ENCODE results near the gene BCAS3.

The BCAS3 gene

DNA sequence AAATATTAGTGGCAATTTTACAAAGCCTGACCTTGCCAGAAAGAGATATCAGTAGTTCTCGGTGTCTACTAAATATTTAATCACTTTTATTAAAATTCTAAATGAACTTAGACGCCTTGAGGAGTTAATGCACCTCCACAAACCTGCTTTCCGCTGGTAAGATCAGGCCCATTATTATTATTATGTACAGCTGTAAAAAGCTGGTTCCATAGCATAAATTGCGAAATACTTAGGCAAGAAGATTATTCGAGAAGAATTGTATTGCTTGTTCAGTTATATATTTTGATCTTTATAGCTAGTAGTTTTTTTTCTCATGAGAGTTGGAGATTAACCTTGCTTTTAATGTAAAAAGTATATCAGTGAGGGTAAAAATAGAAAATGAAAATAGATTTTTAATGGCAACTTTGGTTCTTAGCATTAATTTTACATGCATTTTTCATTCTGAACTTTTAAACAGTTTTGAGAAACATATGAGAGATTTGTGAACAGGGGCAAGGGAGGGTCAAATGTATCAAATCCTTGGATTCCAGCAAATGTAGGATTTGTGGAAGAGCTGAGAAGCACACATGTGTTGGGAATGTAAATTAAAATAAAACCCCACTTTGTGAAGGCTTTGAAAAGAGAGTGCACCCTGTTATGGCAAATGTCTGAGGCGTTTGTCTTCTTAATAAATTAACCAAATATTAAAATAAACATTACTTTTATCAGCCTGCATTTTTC lies 471.6 kb downstream of the BCAS3 start:
- Histone ChIP-seq H3K9ac (ENCODE audit: low read length) (no peak overlapping the region), H3K9me3 (ENCODE audit: control insufficient read depth, low read length) (no peaks in the 10 kb centered on the region), H3K4me1 (ENCODE audit: control insufficient read depth, insufficient read depth, low read length) (no peaks in the 10 kb centered on the region), H3K4me3 (ENCODE audit: low read length) (no peak overlapping the region), H3K36me3 (ENCODE audit: control insufficient read depth, insufficient read depth, low read length) (no peaks in the 10 kb centered on the region), H3K27me3 (ENCODE audit: control insufficient read depth, insufficient read depth, low read length) (no peaks in the 10 kb centered on the region)

DNA sequence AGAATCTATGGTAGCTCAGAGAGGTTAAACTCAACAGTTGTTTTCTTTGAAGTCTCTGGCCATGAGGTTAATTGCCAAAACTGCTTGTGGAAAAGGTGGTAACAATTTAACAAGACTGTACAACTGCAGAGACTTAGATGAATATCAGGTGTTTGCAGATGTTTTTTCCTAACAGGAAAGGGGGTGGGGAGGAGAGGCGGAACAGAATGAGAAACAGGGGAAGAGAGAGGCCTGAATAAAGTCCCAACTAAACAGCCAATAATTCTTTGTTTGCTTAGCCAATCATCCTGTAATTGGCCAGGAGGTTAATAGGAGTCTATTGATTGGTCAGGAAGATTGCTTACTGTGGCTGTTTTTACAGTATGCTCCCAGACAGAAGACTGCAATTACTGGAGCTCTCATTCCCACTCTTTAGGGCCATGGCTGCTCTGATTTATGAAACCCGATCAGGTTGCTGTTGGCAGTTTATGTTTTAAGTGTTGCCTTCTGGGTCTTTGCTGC lies 472.3 kb downstream of the BCAS3 start:
- no peaks in the 10 kb centered on the region for H3K27me3 ChIP-seq (ENCODE audit: control insufficient read depth, insufficient read depth, low read length)
- H3K4me1 ChIP-seq (ENCODE audit: control insufficient read depth, insufficient read depth, low read length) = no peaks in the 10 kb centered on the region
- no peaks in the 10 kb centered on the region for H3K36me3 ChIP-seq (ENCODE audit: control insufficient read depth, insufficient read depth, low read length)
- no peak overlapping the region for H3K9ac ChIP-seq (ENCODE audit: low read length)
- no peaks in the 10 kb centered on the region for H3K9me3 ChIP-seq (ENCODE audit: control insufficient read depth, low read length)
- H3K4me3 ChIP-seq (ENCODE audit: low read length) = no peak overlapping the region

DNA sequence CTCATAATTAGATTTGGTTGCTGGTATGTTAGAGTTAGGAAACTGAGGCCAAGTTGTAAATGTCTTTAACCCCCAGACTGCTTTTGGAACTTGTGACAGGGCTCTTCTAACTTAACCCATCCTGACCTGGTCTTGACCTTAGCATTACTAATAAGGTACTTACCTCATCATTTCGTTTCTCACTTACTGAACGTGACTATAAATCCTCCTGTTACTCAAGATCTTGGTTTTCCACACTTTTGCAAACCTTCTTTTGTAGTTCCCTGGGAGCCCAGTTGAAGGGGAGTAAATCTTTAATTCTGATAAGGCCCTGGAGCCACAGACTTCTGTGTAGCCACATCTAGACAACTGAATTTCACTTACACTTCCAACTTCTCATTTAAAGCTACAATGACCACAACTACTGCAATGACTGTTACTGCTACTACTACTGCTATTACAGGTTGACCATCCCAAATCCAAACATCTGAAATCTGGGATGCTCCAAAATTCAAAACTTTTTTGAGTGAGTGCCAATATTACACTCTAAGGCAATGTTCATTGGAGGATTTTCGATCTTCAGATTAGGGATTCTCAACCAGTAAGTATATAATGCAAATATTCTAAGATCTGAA lies 473.1 kb downstream of the BCAS3 start:
- H3K9me3 ChIP-seq (ENCODE audit: control insufficient read depth, low read length) = no peaks in the 10 kb centered on the region

DNA sequence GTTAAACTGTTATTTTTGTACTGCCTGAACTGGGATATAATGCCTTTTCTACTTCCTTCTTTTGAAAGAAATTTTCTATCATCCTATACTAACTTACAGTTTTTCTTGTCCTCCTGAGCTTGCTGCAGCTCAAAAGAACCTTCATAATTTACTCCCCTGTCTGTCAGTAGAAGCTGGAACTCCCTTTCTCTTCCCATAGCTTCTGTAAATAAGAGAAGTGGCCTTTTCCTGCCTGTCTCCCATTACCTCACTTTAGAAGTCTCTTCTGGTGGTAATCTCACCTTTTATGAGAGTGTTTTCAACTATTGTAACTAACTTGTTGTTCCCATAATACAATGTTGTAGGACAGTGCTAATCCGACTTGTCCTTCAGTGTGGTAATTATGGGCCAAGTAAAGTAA lies 475.2 kb downstream of the BCAS3 start:
- no peak overlapping the region for H3K9ac ChIP-seq (ENCODE audit: low read length)
- H3K9me3 ChIP-seq (ENCODE audit: control insufficient read depth, low read length) = no peaks in the 10 kb centered on the region
- no peak overlapping the region for H3K4me3 ChIP-seq (ENCODE audit: low read length)
- H3K36me3 ChIP-seq (ENCODE audit: control insufficient read depth, insufficient read depth, low read length) = no peaks in the 10 kb centered on the region
- H3K27me3 ChIP-seq (ENCODE audit: control insufficient read depth, insufficient read depth, low read length) = no peaks in the 10 kb centered on the region
- H3K4me1 ChIP-seq (ENCODE audit: control insufficient read depth, insufficient read depth, low read length) = no peaks in the 10 kb centered on the region

More for the DNA sequence above, 473.1 kb downstream of the BCAS3 start:
- no peak overlapping the region for H3K9ac ChIP-seq (ENCODE audit: low read length)
- no peaks in the 10 kb centered on the region for H3K36me3 ChIP-seq (ENCODE audit: control insufficient read depth, insufficient read depth, low read length)
- no peaks in the 10 kb centered on the region for H3K4me1 ChIP-seq (ENCODE audit: control insufficient read depth, insufficient read depth, low read length)
- no peak overlapping the region for H3K4me3 ChIP-seq (ENCODE audit: low read length)
- H3K27me3 ChIP-seq (ENCODE audit: control insufficient read depth, insufficient read depth, low read length) = no peaks in the 10 kb centered on the region

DNA sequence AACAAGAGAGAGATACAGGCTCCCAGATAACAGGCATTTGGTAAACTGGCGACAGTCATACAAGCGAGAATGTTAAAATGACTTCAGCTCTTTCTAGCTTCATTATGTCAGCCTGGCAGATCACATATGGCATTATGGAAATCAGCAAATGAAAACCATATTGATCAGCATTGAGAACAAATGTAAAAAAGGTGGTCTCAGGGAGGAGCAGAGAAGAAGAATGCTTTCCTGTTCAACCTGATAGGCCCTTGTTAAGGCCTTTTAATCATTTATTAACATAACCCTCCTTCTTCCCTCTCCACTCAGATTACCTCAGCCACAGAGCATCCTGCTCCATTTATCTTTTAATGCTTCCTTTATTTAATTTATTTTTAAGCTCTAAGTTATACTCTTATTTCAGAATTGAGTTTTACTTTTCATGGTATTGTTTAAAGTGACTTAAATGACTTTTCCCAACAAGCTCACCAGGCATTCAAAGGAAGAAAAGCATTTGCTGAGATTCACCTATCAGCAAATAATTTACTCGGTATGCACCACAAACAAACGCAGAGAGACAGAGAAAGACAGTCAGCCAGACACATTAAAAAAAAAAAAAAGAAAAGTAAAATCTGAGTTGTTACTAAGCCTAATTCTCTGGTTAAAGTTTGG lies 478.1 kb downstream of the BCAS3 start:
- Histone ChIP-seq H3K27me3 (ENCODE audit: control insufficient read depth, insufficient read depth, low read length) (no peaks in the 10 kb centered on the region), H3K9me3 (ENCODE audit: control insufficient read depth, low read length) (no peaks in the 10 kb centered on the region), H3K4me1 (ENCODE audit: control insufficient read depth, insufficient read depth, low read length) (no peaks in the 10 kb centered on the region), H3K36me3 (ENCODE audit: control insufficient read depth, insufficient read depth, low read length) (no peaks in the 10 kb centered on the region), H3K9ac (ENCODE audit: low read length) (no peak overlapping the region), H3K4me3 (ENCODE audit: low read length) (no peak overlapping the region)

DNA sequence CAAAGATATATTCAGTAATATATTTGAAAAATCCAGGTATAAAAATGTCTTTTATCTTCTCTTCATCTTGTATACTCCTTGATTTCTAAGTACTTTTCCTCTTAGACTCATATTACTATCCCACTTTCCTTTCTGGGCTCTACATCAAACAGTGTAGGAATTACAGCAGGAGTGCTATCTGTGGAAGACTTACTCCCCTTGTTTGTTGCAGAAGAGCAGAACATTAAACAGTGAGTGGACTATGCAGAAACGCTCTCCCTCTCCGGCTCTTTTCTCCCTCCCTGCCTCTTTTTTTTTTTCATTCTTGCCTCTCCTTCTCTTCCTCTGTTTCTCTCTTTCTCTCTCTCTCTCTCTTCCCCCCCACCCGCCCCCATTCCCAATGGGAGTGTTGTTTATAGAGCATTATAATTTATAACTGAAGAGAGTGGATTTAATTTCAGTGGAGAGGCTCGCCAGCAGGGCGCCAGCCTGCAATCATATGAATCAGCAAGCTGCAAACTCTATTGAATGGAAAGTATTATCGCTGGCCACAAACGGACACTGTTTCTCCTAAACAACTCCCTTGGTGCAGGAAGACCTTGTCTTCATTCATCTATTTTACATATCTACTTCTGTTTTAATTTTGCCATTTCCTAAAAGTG lies 479.7 kb downstream of the BCAS3 start:
- Histone ChIP-seq H3K9me3 (ENCODE audit: control insufficient read depth, low read length) (no peaks in the 10 kb centered on the region), H3K4me1 (ENCODE audit: control insufficient read depth, insufficient read depth, low read length) (no peaks in the 10 kb centered on the region), H3K36me3 (ENCODE audit: control insufficient read depth, insufficient read depth, low read length) (no peaks in the 10 kb centered on the region), H3K9ac (ENCODE audit: low read length) (no peak overlapping the region), H3K4me3 (ENCODE audit: low read length) (no peak overlapping the region), H3K27me3 (ENCODE audit: control insufficient read depth, insufficient read depth, low read length) (no peaks in the 10 kb centered on the region)

DNA sequence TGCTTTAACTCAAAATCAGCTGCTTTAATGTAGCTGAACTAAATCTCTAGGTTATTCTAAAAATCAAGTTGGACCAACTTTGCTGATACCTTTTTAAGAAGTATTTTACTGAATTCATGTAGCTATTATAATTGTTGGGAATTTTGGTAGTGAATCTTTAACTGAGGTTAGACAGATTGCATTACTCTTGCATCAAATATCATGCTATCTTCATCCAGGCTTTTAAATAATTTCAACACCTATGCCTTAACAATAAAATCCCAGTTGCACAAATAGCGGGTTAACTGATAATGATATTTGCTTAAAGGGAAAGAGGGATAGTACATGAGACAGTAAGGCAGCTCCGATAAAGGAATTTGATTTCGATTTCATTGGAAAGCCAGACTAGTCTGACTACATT lies 480.7 kb downstream of the BCAS3 start:
- no peaks in the 10 kb centered on the region for H3K4me1 ChIP-seq (ENCODE audit: control insufficient read depth, insufficient read depth, low read length)
- no peak overlapping the region for H3K9ac ChIP-seq (ENCODE audit: low read length)
- H3K9me3 ChIP-seq (ENCODE audit: control insufficient read depth, low read length) = no peaks in the 10 kb centered on the region

DNA sequence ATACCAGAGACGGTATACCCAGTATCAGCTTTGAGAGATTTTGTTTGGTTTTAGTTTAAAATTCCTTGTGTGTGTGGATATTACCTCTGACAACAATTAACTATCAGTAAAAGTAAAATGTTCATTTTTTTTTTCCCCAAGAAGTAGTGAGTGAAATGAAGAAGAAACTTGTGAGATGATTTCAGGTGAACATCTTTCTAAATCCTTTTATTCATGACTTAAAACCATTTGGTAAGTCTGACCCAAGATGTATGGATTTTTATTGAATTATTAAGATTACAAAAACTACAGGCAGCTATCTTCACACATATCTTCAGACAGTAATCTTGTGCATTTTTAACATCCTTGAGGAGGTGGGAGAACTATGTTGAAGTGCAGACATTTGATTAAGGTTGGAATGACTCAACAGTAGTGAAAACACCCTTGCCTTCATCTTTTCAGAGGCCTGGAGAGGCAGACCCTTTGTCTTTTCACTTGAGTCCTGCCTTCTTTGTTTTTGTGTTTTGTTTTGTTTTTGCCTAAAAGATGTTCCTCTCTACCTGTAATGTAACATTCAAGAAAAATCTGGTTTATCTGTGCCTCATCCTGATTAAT lies 481.7 kb downstream of the BCAS3 start:
- no peaks in the 10 kb centered on the region for H3K9me3 ChIP-seq (ENCODE audit: control insufficient read depth, low read length)
- no peaks in the 10 kb centered on the region for H3K36me3 ChIP-seq (ENCODE audit: control insufficient read depth, insufficient read depth, low read length)
- H3K9ac ChIP-seq (ENCODE audit: low read length) = no peak overlapping the region
- no peaks in the 10 kb centered on the region for H3K27me3 ChIP-seq (ENCODE audit: control insufficient read depth, insufficient read depth, low read length)
- H3K4me1 ChIP-seq (ENCODE audit: control insufficient read depth, insufficient read depth, low read length) = no peaks in the 10 kb centered on the region
- no peak overlapping the region for H3K4me3 ChIP-seq (ENCODE audit: low read length)

More for the DNA sequence above, 480.7 kb downstream of the BCAS3 start:
- H3K4me3 ChIP-seq (ENCODE audit: low read length) = no peak overlapping the region
- H3K36me3 ChIP-seq (ENCODE audit: control insufficient read depth, insufficient read depth, low read length) = no peaks in the 10 kb centered on the region
- no peaks in the 10 kb centered on the region for H3K27me3 ChIP-seq (ENCODE audit: control insufficient read depth, insufficient read depth, low read length)

DNA sequence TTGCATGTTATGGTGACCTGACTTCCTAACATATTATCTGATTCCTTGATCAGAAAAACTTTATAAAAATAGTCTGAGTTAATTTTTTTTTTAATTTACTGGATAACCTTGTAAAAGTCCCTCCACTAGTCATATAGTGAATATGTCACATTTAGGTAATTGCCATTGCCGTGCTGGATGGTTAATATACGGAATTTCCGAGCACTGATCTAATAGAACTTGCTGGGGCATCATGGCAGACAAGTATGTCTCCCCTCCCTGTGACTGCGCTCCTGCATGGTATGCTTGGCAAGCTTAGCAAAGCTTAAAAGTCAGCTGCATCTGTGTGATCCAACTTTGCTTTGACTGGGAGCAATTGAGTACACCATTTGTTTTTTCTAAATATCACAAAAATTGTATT lies 482.6 kb downstream of the BCAS3 start:
- H3K27me3 ChIP-seq (ENCODE audit: control insufficient read depth, insufficient read depth, low read length) = no peaks in the 10 kb centered on the region
- H3K4me1 ChIP-seq (ENCODE audit: control insufficient read depth, insufficient read depth, low read length) = no peaks in the 10 kb centered on the region
- no peaks in the 10 kb centered on the region for H3K9me3 ChIP-seq (ENCODE audit: control insufficient read depth, low read length)
- H3K4me3 ChIP-seq (ENCODE audit: low read length) = no peak overlapping the region
- H3K9ac ChIP-seq (ENCODE audit: low read length) = no peak overlapping the region
- H3K36me3 ChIP-seq (ENCODE audit: control insufficient read depth, insufficient read depth, low read length) = no peaks in the 10 kb centered on the region

DNA sequence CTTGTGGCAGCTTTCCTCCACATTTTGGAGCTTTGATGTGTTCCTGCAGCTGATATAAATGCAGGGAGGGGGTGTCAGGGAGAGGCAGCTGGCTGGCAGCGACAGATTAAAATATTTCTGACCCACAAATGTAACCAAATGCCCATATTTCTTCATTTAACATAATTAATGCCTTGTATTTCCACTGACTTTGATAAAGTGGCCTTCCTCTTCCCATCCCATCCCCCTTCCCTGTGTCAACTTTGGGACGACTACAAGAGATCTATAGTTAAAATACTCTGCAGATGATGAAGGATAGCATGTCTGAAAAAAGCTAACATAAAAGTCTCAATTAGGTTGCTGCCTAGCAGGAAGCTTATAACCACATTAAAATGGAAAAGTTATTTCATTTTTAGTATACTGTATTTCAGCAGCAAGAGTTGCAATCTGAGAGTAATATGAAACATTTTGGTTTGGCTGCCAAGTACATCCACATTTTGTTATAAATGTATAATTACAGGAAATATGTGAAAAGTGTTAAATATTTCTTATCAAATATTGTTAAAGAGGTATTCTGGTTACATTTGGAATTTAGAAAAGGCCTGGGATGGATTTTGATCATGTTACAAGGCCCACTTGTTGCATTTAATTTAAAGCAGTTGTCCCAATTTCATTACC lies 483.3 kb downstream of the BCAS3 start:
- Histone ChIP-seq H3K9me3 (ENCODE audit: control insufficient read depth, low read length) (no peaks in the 10 kb centered on the region), H3K9ac (ENCODE audit: low read length) (no peak overlapping the region), H3K4me3 (ENCODE audit: low read length) (no peak overlapping the region), H3K27me3 (ENCODE audit: control insufficient read depth, insufficient read depth, low read length) (no peaks in the 10 kb centered on the region), H3K4me1 (ENCODE audit: control insufficient read depth, insufficient read depth, low read length) (no peaks in the 10 kb centered on the region), H3K36me3 (ENCODE audit: control insufficient read depth, insufficient read depth, low read length) (no peaks in the 10 kb centered on the region)

DNA sequence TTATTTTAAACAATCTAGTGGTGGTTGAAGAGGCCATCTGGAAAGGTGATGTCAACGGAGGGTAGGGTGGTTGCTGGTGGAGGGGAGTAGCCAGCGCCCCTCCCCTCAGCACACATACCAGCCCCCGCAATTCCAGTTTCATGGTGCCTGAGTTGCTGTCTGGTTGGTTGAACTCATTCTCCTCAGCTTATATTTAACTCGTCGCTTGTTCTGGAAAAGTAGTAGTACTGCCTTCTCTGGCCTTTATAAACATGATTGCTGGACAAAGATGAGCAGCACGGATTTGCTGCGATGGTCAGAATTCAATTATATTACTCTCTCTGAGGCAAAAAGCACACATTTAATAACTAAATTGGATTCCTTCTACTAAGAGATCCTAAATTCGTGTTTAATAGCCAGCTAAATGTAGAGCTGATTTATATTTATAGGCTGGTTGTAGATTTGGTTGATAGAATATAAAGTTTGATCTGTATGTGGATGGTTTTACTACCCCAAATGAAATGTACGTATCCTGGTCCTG lies 484.0 kb downstream of the BCAS3 start:
- Histone ChIP-seq H3K36me3 (ENCODE audit: control insufficient read depth, insufficient read depth, low read length) (no peaks in the 10 kb centered on the region), H3K4me1 (ENCODE audit: control insufficient read depth, insufficient read depth, low read length) (no peaks in the 10 kb centered on the region), H3K27me3 (ENCODE audit: control insufficient read depth, insufficient read depth, low read length) (no peaks in the 10 kb centered on the region), H3K9me3 (ENCODE audit: control insufficient read depth, low read length) (no peaks in the 10 kb centered on the region), H3K4me3 (ENCODE audit: low read length) (no peak overlapping the region), H3K9ac (ENCODE audit: low read length) (no peak overlapping the region)
